H1 (cell line): ENCODE data around the gene TUBAL3. TPM values are rescaled to one million over a fixed set of nuclear protein-coding genes. Genes with fewer than 3 reads are reported as not detected.

ENCODE experiments used
- CTCF ChIA-PET: fragments of 300-600 bp; sonication (Branson Sonifier 250); formaldehyde crosslinking; loops from one replicate; lab custom pipeline; 2021; ENCODE audit not compliant: partially characterized antibody; lab: Charles Lee
- POLR2A ChIA-PET: fragments of 300-600 bp; sonication (Branson Sonifier 250); formaldehyde crosslinking; loops from one replicate; lab custom pipeline; 2021; ENCODE audit warnings: inconsistent platforms; ENCODE audit not compliant: partially characterized antibody; lab: Charles Lee
- DNase-seq, 2 experiments: peaks; one replicate each; pipeline versions ENCODE4 v3.0.0 to v3.0.0-alpha.2; 2010 to 2022; ENCODE audit warnings: low spot score in 2 of 2, low read depth in 1 of 2, mixed read lengths in 1 of 2
- FAIRE-seq: peaks from 2 replicates; lab custom pipeline; 2011; peaks lifted over from hg19 to GRCh38; lab: Jason Lieb, UNC
- H2AFZ ChIP-seq: 2 replicates; pipeline ENCODE4 v1.8.1; 2012; ENCODE audit warnings: low read length, inconsistent platforms
- H2AK5ac ChIP-seq: 2 replicates; pipeline ENCODE4 v1.6.1; 2013; ENCODE audit warnings: low read depth, low read length
- H2BK120ac ChIP-seq: replicated peaks from 2 replicates; pipeline ENCODE3; 2013; ENCODE audit warnings: low read depth, low read length, inconsistent platforms
- H2BK12ac ChIP-seq: 2 replicates; pipeline ENCODE4 v1.6.1; 2013; ENCODE audit warnings: low read depth, low read length
- H2BK15ac ChIP-seq: 2 replicates; pipeline ENCODE4 v1.6.1; 2013; ENCODE audit warnings: low read length
- H2BK20ac ChIP-seq: 2 replicates; pipeline ENCODE4 v1.6.1; 2013; ENCODE audit warnings: low read length
- H2BK5ac ChIP-seq: 2 replicates; pipeline ENCODE4 v1.6.1; 2013; ENCODE audit warnings: low read depth, low read length
- H3K14ac ChIP-seq: 2 replicates; pipeline ENCODE4 v1.6.1; 2013; ENCODE audit warnings: inconsistent platforms; ENCODE audit not compliant: insufficient read length
- H3K18ac ChIP-seq: 2 replicates; pipeline ENCODE4 v1.6.1; 2013; ENCODE audit warnings: low read length; ENCODE audit errors: extremely low read depth
- H3K23ac ChIP-seq: 2 replicates; pipeline ENCODE4 v1.6.1; 2013; ENCODE audit warnings: inconsistent platforms; ENCODE audit not compliant: insufficient read length
- H3K23me2 ChIP-seq: 2 replicates; pipeline ENCODE4 v1.6.1; 2013; ENCODE audit warnings: low read depth, low read length
- H3K27ac ChIP-seq: 2 replicates; pipeline ENCODE4 v1.6.1; 2011; ENCODE audit warnings: low read depth, low read length, inconsistent platforms
- H3K27me3 ChIP-seq, 4 experiments: replicated peaks in 1 of 4; 1 replicate in 1 of 4; 2 replicates in 3 of 4; pipeline versions ENCODE4 v1.6.1 to v1.8.1; 2011 to 2013; ENCODE audit warnings: low read length in 3 of 4, mild to moderate bottlenecking in 3 of 4, inconsistent platforms in 2 of 4, mixed read lengths in 2 of 4, moderate library complexity in 1 of 4; ENCODE audit not compliant: control insufficient read depth in 3 of 4, insufficient read depth in 3 of 4; ENCODE audit errors: extremely low read depth in 1 of 4
- H3K36me3 ChIP-seq, 4 experiments: 2 replicates each; pipeline versions ENCODE4 v1.6.1 to v1.8.1; 2011 to 2013; ENCODE audit warnings: mild to moderate bottlenecking in 4 of 4, low read length in 3 of 4, moderate library complexity in 2 of 4, control low read depth in 1 of 4, inconsistent platforms in 1 of 4; ENCODE audit not compliant: insufficient read depth in 4 of 4, control insufficient read depth in 2 of 4
- H3K4ac ChIP-seq: replicated peaks from 2 replicates; pipeline ENCODE3; 2013; ENCODE audit warnings: low read length, low read depth, mixed read lengths, inconsistent platforms; ENCODE audit not compliant: insufficient read length
- H3K4me1 ChIP-seq, 4 experiments: replicated peaks in 1 of 4; 1 replicate in 1 of 4; 2 replicates in 3 of 4; pipeline versions ENCODE4 v1.6.1 to v1.8.1; 2011 to 2013; ENCODE audit warnings: low read length in 3 of 4, inconsistent platforms in 2 of 4, mixed read lengths in 1 of 4; ENCODE audit not compliant: insufficient read depth in 4 of 4, control insufficient read depth in 3 of 4
- H3K4me2 ChIP-seq, 2 experiments: 2 replicates each; pipeline versions ENCODE4 v1.6.1 to v1.8.1; 2011 to 2013; ENCODE audit warnings: low read depth in 2 of 2, low read length in 2 of 2, control low read depth in 1 of 2, inconsistent platforms in 1 of 2, mild to moderate bottlenecking in 1 of 2; ENCODE audit not compliant: insufficient read depth in 1 of 2
- H3K4me3 ChIP-seq, 4 experiments: fragments of 200-600, 300-600 bp in 1 of 4; sonication (generic), shearing (Covaris generic), sonication (Bioruptor Twin) in 1 of 4; 2 replicates each; pipeline versions ENCODE4 v1.5.1 to v1.8.1; 2011 to 2016; ENCODE audit warnings: low read length in 4 of 4, low read depth in 3 of 4, control low read depth in 2 of 4, inconsistent platforms in 2 of 4, mild to moderate bottlenecking in 2 of 4, mixed read lengths in 1 of 4, moderate library complexity in 1 of 4; ENCODE audit not compliant: insufficient read depth in 2 of 4; ENCODE audit errors: extremely low read depth in 1 of 4
- H3K56ac ChIP-seq: replicated peaks from 2 replicates; pipeline ENCODE3; 2013; ENCODE audit warnings: low read depth, mild to moderate bottlenecking, mixed read lengths, low read length, inconsistent platforms; ENCODE audit not compliant: insufficient read length
- H3K79me1 ChIP-seq: 2 replicates; pipeline ENCODE4 v1.6.1; 2013; ENCODE audit warnings: low read depth, low read length, control low read depth
- H3K79me2 ChIP-seq, 2 experiments: 2 replicates each; pipeline versions ENCODE4 v1.6.1 to v1.8.1; 2012 to 2013; ENCODE audit warnings: low read length in 2 of 2, mild to moderate bottlenecking in 2 of 2, inconsistent platforms in 1 of 2; ENCODE audit not compliant: insufficient read depth in 2 of 2, control insufficient read depth in 1 of 2
- H3K9ac ChIP-seq, 4 experiments: replicated peaks in 1 of 4; 1 replicate in 1 of 4; 2 replicates in 3 of 4; pipeline versions ENCODE4 v1.6.1 to v1.8.1; 2011 to 2013; ENCODE audit warnings: low read depth in 3 of 4, low read length in 3 of 4, control low read depth in 2 of 4, mild to moderate bottlenecking in 2 of 4, moderate library complexity in 2 of 4, inconsistent platforms in 1 of 4; ENCODE audit errors: extremely low read depth in 1 of 4
- H3K9me3 ChIP-seq, 2 experiments: 2 replicates each; pipeline versions ENCODE4 v1.6.1 to v1.8.1; 2012 to 2013; ENCODE audit warnings: mild to moderate bottlenecking in 2 of 2, moderate library complexity in 2 of 2, control low read depth in 1 of 2, inconsistent platforms in 1 of 2, low read depth in 1 of 2, low read length in 1 of 2, mixed read lengths in 1 of 2; ENCODE audit not compliant: insufficient read depth in 2 of 2
- H4K20me1 ChIP-seq, 2 experiments: replicated peaks in 1 of 2; 2 replicates each; pipeline versions ENCODE3 to v1.8.1; 2011 to 2013; ENCODE audit warnings: inconsistent platforms in 2 of 2, low read length in 2 of 2, mild to moderate bottlenecking in 1 of 2; ENCODE audit not compliant: insufficient read depth in 2 of 2, control insufficient read depth in 1 of 2
- H4K5ac ChIP-seq: 2 replicates; pipeline ENCODE4 v1.6.1; 2013; ENCODE audit warnings: low read length, low read depth, mixed read lengths, inconsistent platforms; ENCODE audit not compliant: insufficient read length
- H4K8ac ChIP-seq: 2 replicates; pipeline ENCODE4 v1.8.0; 2013; ENCODE audit warnings: mild to moderate bottlenecking, moderate library complexity, low read length, inconsistent platforms; ENCODE audit not compliant: insufficient read depth; ENCODE audit errors: extremely low read depth
- H4K91ac ChIP-seq: replicated peaks from 2 replicates; pipeline ENCODE3; 2013; ENCODE audit warnings: low read length, mixed read lengths, inconsistent platforms; ENCODE audit not compliant: insufficient read length
- BRCA1 ChIP-seq: IDR thresholded peaks from 2 replicates; pipeline ENCODE4 v1.6.1; 2012; ENCODE audit warnings: low read depth, low read length, improper control_type of control experiment
- CEBPB ChIP-seq: IDR thresholded peaks from 2 replicates; pipeline ENCODE4 v1.6.1; 2012; ENCODE audit warnings: low read depth, low read length
- CHD2 ChIP-seq: IDR thresholded peaks from 2 replicates; pipeline ENCODE4 v1.6.1; 2012; ENCODE audit warnings: low read length, improper control_type of control experiment
- CREB1 ChIP-seq: IDR thresholded peaks from 2 replicates; pipeline ENCODE4 v1.6.1; 2012; ENCODE audit warnings: inconsistent platforms
- HDAC2 ChIP-seq, 2 experiments: fragments of 300-600 bp in 1 of 2; sonication (generic) in 1 of 2; IDR thresholded peaks; 2 replicates each; pipeline ENCODE4 v1.6.1; 2011 to 2012; ENCODE audit warnings: low read depth in 2 of 2, low read length in 2 of 2, mild to moderate bottlenecking in 2 of 2, moderate library complexity in 2 of 2, borderline replicate concordance in 1 of 2, inconsistent platforms in 1 of 2
- JUN ChIP-seq: IDR thresholded peaks from 2 replicates; pipeline ENCODE4 v1.6.1; 2011; ENCODE audit warnings: low read depth, mild to moderate bottlenecking, improper control_type of control experiment, low read length
- KDM4A ChIP-seq: IDR thresholded peaks from one replicate; pipeline ENCODE4 v1.7.1; 2012; ENCODE audit warnings: low read depth, mild to moderate bottlenecking, moderate library complexity, low read length, inconsistent platforms; ENCODE audit not compliant: severe bottlenecking
- NRF1 ChIP-seq: IDR thresholded peaks from 2 replicates; pipeline ENCODE4 v1.6.1; 2011; ENCODE audit warnings: mild to moderate bottlenecking, low read depth, low read length, improper control_type of control experiment
- RFX5 ChIP-seq: IDR thresholded peaks from 2 replicates; pipeline ENCODE4 v1.6.1; 2011; ENCODE audit warnings: low read depth, low read length, improper control_type of control experiment, borderline replicate concordance
- RXRA ChIP-seq: IDR thresholded peaks from 2 replicates; pipeline ENCODE4 v1.6.1; 2011; ENCODE audit warnings: low read depth, mild to moderate bottlenecking, low read length, moderate library complexity; ENCODE audit not compliant: insufficient read depth
- SIRT6 ChIP-seq: IDR thresholded peaks from one replicate; pipeline ENCODE4 v1.7.1; 2012; ENCODE audit warnings: low read length, inconsistent platforms
- SP1 ChIP-seq: IDR thresholded peaks from 2 replicates; pipeline ENCODE4 v1.6.1; 2011; ENCODE audit warnings: low read depth, low read length
- SRF ChIP-seq: IDR thresholded peaks from 2 replicates; pipeline ENCODE4 v1.6.1; 2011; ENCODE audit warnings: mild to moderate bottlenecking, low read depth, low read length, moderate library complexity
- TAF7 ChIP-seq: optimal IDR thresholded peaks from 2 replicates; pipeline ENCODE3; 2011; ENCODE audit warnings: low read depth, mild to moderate bottlenecking, inconsistent platforms, low read length, moderate library complexity, borderline replicate concordance
- TBP ChIP-seq: IDR thresholded peaks from 2 replicates; pipeline ENCODE4 v1.6.1; 2011; ENCODE audit warnings: low read depth, low read length, improper control_type of control experiment
- WGBS, 2 experiments: shearing (Covaris generic) in 1 of 2; methylation state at CpG; one replicate each; pipeline versions ENCODE4 v1.1.6 to v1.1.7; 2013 to 2015; ENCODE audit warnings: low lambda C conversion rate in 2 of 2, mixed read lengths in 2 of 2, inconsistent platforms in 1 of 2, low coverage in 1 of 2, missing lambda C conversion rate in 1 of 2; ENCODE audit not compliant: insufficient replicate concordance in 2 of 2, insufficient coverage in 1 of 2, insufficient read length in 1 of 2; ENCODE audit errors: extremely low coverage in 1 of 2, missing lambda C conversion rate in 1 of 2; 5-methylcytosine and 5-hydroxymethylcytosine counted together
- polyA plus RNA-seq, 7 experiments: library from polyadenylated mRNA; depleted of rRNA in 3 of 7; stranded (reverse) in 5 of 7; unstranded in 2 of 7; fragments of >200 nt in 5 of 7; fragments of 200-250 nt in 2 of 7; gene quantifications; 1 replicate in 5 of 7; 2 replicates in 1 of 7; 4 replicates in 1 of 7; pipeline versions ENCODE4 v1.2.1 to v1.2.3, GENCODE V29; 2011 to 2013; ENCODE audit warnings: missing spikeins in 2 of 7, mixed read lengths in 2 of 7
- total RNA-seq: library from RNA; stranded (reverse); fragmentation: NEBNext Ultra II Directional; extraction: Animal tissue kit (Norgen Biotek cat#: 25700); gene quantifications from 2 replicates; pipeline ENCODE4 v1.2.1, GENCODE V29; 2021

TUBAL3 gene
- total and polyA plus RNA-seq, 2 of the 8 experiments (the other 6 are each of a cell fraction or from before 2014, with no cell fraction given): 0.17 TPM; not detected in 1

DNA sequence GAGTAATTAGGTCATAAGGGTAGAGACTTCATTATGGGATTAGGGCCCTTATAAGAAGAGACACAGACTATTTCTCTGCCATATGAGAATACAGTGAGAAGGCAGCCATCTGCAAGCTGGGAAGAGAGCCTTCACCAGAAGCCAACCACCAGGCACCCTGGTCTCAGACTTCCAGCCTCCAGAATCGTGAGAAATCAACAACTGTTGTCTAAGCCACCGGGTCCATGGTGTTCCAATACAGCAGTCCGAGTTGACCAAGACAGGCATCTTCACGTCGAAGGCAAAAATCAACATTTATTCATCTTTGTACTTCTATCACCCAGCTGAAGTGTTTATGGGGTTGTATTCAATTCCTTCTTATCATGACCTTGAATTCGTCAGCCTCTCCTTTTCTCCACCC is 5.3 kb downstream of the TUBAL3 start:
- no peak overlapping the region for H4K91ac ChIP-seq
- peaks cover 0 to 3% (median 0%) of the 10 kb centered on the region in 4 experiments; a peak in 1 of 7 replicates for H3K4me1 ChIP-seq
- H3K23me2 ChIP-seq: no peaks in the 10 kb centered on the region
- no peaks in the 10 kb centered on the region for H3K79me1 ChIP-seq
- no peak overlapping the region for H2AK5ac ChIP-seq
- H3K23ac ChIP-seq: no peak overlapping the region
- DNase-seq: no peak
- H2BK12ac ChIP-seq: no peak overlapping the region
- FAIRE-seq: no peak
- no peak overlapping the region for H3K4me3 ChIP-seq
- no peak overlapping the region for H2AFZ ChIP-seq
- H3K14ac ChIP-seq: no peak overlapping the region
- no peak overlapping the region for H3K56ac ChIP-seq
- H3K4me2 ChIP-seq: no peak overlapping the region
- H4K5ac ChIP-seq: no peak overlapping the region
- H4K8ac ChIP-seq: no peak overlapping the region
- no peak overlapping the region for H2BK20ac ChIP-seq
- H3K9me3 ChIP-seq: no peaks in the 10 kb centered on the region
- no peak overlapping the region for H3K4ac ChIP-seq
- H3K18ac ChIP-seq: no peak overlapping the region
- POLR2A ChIA-PET: interaction anchor here (1.5 kb wide), 1 partner anchor 15 kb away, joined by 3 read pairs; no protein-coding TSS in a partner anchor
- no peak overlapping the region for H2BK5ac ChIP-seq
- H3K36me3 ChIP-seq: no peaks in the 10 kb centered on the region
- no peak overlapping the region for H3K27ac ChIP-seq
- no peak overlapping the region for H2BK15ac ChIP-seq
- 90% methylated on average over 6 of the region's 6 CpGs; no CpG with 5 or more reads in 1 of the 2 experiments for WGBS, 2 experiments
- H3K9ac ChIP-seq: no peak overlapping the region
- CTCF ChIA-PET: interaction anchor here (1.1 kb wide), 1 partner anchor 16 kb away, joined by 3 read pairs; no protein-coding TSS in a partner anchor
- no peaks in the 10 kb centered on the region for H4K20me1 ChIP-seq
- H3K27me3 ChIP-seq: peaks cover 0 to 1% (median 0%) of the 10 kb centered on the region in 4 experiments; a peak in 1 of 7 replicates
- no peaks in the 10 kb centered on the region for H3K79me2 ChIP-seq
- H2BK120ac ChIP-seq: no peak overlapping the region
- TF ChIP-seq JUN (no peak), HDAC2 (IDR thresholded peaks at IDR 0.05; ENCODE audit: borderline replicate concordance in 1 of 2, low read depth in 2 of 2, low read length in 2 of 2) (no peak), SP1 (no peak), KDM4A (no peak), TAF7 (no peak), SRF (no peak), CREB1 (no peak), RXRA (no peak), CHD2 (no peak), TBP (no peak), NRF1 (no peak), SIRT6 (no peak), CEBPB (no peak), BRCA1 (no peak), RFX5 (no peak)
